Stimulated activated CD8-positive, alpha-beta memory T cell treated with anti-CD3 and anti-CD28 coated beads, Interleukin-15, amount 100 ng/mL, for 4 hours (primary cell): ENCODE measurements around the gene AIDA.
A peak's percentile ranks its signal among the peaks of the same experiment; 100 is the strongest.
"Not testable (repeated sequence)": the region's sequence is repeated elsewhere in the genome, so short reads cannot be mapped to it uniquely, and the experiment has no call there.

ENCODE experiments used
- DNase-seq, 2 donors: peaks; one replicate each; pipeline ENCODE4 v3.0.0-alpha.2; 2020; ENCODE audit warnings: low read depth in 2 of 2

AIDA gene, protein sequence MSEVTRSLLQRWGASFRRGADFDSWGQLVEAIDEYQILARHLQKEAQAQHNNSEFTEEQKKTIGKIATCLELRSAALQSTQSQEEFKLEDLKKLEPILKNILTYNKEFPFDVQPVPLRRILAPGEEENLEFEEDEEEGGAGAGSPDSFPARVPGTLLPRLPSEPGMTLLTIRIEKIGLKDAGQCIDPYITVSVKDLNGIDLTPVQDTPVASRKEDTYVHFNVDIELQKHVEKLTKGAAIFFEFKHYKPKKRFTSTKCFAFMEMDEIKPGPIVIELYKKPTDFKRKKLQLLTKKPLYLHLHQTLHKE

DNA sequence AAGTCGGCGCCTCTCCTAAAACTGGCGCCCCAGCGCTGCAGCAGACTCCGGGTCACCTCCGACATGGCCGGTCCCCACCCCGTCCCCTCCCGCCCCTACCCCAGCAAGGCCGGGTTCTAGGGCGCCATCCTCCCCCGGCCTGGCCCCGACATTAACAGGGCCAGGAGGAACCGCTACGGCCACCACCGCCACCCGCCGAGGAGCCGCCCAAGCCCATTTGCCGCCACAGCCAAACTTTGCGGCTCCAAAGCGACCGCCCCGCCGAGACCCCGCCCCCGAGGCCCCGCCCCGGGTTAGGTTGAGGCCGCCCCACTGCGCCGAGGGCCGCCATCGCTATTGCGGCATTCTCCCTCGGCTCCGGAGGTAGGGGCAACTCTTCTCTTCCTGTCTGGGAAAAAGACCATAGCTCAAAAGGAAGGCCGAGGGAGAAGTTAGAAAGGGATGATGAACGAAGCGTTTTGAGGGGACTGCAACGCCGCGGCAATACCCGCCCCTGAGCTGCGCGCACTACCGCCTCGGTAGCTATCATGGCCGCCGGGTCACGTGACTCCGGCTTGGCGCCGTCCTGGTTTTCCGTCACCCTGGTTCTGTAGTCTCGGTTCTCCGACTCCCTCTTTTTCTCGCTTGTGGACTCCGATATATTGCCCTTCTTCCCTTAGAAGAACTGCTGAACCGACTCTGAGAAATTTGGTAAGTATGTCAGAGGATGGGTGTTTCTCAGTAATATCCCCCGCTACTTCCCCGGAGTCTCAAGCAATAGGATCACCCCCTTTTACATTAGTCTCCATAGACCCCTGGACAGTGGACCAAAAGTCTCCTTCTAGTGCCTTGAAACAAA is at the start of gene AIDA, which contains the start of gene BROX:
TSS of gene AIDA (minus strand) at position 239 of the 838 bp plus-strand sequence. CDS start at position 65, 174 bp downstream.
TSS of gene BROX (plus strand) at position 312 of the 838 bp plus-strand sequence. CDS start 3,136 bp downstream, outside the sequence.
- DNase-seq, result peak; percentile 85 to 90

DNA sequence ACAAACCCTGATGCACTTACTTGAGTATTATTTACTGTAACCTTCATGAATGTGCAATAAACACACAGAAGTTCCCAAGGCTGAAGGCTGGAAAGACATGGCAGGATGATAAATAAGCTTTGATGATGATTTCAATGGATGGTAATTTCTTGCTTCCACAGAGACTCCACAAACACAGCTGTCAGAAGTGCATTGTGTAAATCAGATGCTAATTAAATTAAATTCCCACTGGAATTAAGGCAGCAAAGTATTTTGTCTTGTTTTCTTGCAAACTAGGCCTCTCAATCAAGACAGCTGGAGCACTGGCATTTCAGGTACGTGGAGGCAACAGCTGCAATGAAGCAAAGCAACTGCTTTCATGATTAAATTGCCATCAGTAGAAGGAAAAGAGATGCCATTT is 48.8 kb upstream of the AIDA start:
- no peak for DNase-seq

DNA sequence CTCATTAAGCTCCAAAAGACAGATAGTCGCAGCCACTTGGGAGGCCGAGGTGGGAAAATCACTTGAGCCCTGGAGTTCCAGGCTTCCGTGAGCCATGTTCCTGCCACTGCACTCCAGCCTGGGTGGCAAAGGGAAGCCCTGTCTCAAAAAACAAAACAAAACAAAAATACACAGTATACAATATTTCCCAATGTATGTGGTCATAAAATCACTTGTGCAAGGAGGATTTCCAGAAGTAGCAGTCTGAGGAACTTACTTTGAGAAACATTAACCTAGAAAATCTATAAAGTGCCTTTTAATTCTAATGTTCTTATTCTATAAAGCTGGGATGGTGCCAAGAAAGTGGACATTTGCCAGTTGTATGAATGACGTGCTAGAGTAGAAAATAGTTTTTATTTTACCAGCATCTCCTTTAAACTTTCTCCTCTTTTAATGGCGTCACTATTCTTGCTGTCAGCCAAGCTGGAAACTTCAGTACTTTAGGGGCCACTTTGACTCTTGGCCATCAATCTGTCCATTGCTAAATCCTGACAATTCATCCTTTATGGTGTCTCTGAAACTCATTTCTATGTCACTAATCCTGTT is 47.3 kb upstream of the AIDA start:
- no peak for DNase-seq

DNA sequence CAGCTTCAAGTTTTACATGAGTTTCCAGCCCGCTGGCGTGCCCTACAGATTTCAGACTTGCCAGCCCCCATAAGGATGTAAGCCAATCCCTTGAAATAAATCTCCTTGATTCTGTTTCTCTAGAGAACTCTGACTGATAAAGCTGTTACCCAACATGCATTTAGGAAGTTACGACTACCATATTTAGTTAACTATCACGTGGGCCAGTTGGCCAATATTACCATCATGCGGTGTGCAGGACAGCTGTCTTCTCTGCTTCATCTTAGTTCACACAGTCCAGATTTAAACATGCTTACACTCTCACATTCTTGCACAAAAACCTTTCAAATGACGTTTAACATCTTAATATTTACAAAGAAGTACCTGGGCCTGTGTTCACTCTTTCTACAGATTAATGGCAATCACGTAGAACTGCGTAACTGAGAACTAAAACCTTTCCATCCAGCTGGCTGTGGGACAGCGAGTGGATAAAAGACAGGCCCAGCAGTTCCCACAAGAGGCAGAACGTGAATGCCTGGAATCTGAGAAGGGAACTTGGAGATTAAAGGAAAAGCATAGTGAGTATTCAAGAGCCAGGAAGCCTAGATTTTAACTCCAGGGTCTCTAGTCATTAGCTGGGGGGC is 45.5 kb upstream of the AIDA start:
- no peak for DNase-seq

DNA sequence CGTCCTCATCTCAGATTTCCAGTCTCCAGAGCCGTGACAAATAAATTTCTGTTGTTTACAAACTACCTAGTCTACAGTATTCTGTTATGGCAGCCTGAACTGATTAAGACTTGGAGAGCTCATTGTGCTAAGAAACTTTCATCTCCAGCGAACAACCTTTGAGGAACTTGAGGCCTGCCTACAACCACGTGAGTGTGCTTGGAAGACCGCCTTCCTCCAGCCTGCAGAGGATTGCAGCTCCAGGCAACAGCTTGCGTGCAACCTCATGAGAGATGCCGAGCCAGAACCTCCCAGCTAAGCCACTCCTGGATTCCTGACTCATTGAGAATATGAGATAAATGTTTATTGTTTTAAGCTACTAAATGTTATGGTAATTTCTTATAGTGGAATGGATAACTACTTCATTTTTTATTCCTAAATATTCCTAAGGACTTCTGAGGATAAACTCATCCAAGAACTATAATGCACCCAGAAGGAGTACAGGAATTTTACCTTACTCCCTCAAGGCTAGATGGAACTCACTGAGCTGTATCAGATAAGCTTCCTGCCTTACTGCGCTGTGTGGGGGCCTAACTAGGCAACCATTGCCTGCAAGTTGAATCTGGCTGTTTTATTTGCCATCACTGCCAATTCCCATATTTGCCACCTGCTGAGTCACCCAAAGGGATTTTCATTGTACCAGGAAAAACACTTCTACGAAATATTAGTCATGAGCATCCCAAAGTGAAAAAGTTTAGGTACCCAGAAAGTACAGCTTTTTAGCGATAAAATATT is 42.3 kb upstream of the AIDA start:
- DNase-seq, result no peak

DNA sequence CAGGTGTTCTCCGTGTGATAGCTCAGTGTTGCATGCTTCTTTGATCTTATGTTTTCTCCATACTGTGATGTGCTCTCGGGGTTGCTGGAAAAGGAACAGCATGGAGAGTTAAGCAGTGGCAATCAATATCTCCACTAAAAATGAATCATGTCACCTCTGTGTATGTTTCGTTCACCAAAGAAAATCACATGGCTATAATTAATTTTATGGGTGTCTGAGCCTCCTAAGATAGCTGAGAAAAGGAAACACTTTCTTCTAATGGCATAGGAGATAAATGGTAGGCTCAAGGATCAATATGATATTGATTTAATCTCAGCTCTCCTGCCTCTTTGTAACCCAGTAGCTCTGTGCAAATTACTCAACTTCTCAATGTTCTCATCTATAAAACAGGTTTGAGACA is 39.0 kb upstream of the AIDA start:
- DNase-seq, result no peak

DNA sequence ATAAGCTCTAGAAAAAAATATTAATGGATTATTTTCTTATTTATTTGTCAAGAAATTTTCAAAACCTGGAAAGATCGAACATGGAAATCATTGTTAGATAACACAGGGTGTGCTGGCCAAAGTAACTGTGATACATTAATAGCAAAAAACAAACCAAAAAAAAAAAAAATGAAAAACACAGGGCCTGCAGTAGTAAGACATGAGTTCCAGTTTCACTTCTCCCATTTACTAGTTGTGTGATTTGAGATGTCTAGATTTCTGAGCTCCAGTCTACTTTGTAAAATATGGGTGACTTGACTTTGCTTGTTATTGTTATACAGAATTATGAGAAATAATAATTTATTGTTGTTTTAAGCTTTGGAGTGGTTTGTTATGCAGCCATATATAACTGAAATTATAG is 38.4 kb upstream of the AIDA start:
- no peak for DNase-seq

DNA sequence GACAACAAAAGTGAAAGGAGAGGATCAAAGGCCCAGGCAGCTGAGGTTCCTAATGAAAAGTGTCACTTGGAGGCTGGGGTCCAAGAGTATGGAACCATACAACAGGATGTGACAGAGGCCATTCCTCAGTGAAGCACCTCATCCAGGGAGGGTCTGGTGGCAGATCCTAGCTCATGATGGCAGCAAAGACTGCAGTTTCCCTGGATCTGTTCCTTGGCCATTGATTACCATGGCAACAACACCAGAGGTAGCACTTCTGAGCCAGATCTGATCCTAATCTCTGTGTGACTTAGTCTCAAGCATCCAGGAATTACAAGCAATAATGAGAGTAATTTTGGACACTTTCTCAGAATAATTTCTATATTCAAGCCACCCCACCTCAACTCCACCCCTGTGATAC is 37.6 kb upstream of the AIDA start:
- DNase-seq, result no peak

DNA sequence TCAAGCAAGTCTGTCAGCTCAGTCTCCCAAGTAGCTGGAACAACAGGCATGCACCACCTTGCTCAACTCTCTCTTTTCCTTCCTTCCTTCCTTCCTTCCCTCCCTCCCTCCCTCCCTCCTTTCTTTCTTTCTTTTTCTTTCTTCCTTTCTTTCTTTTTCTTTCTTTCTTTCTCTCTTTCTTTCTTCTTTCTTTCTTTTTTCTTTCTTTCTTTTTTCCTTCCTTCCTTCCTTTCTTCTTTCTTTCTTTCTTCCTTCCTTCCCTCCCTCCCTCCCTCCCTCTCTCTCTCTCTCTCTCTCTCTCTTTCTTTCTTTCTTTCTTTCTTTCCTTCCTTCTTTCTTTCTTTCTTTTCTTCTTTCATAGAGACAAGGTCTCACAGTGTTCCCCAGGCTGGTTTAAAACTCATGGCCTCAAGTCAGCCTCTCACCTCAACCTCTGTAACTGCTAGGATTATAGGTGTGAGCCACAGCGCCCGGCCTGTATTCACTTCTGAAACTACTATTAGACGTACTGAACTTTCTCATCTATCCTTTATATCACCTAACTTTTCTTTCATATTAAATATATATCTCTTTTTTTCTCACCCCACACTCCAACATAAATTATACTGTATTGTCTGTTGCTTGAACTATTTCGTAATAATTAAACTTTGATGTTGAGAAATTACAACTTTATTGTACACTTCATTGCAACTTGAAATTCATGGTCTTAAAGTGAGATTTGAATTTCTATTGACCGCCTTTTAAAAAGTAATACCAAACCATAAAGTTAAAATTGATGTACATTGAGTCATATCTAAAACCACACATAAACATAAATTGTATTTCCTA is 29.6 kb upstream of the AIDA start:
- DNase-seq, result not testable (repeated sequence)

DNA sequence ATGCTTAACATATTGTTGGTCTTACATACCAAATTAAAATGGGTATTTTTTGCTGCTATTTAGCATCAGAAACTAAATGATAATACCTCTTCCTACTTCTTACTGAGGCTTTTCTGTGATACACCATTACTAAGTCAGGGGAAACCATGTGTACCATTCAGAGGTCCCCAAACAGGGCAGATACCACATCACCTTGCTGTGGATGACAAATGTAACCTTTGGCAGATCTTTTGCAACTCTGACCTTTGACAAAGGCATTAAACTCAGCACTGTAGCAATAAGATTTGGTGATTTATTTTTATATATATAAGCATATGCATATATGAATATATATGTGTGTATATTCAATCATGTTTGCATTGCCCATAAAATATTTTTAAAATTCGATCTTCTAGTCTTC is 27.6 kb upstream of the AIDA start:
- no peak for DNase-seq

DNA sequence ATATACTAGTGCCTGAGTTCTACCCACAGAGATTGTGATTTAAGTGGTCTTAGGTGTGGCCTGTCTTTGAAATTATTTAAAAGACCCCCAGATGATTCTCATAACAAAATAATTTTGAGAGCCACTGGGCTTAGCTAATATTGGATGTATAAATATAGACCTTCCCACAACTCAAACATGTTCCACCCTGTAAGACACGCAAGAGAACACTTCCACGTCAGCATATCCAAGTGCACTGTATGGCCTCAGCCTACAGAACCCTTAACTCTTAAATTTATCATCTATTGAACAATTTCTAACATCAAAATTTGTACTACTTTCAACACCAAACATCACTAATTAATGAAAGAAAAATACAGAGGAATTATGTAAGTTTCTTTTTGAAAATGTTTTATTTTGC is 27.2 kb upstream of the AIDA start:
- no peak for DNase-seq

DNA sequence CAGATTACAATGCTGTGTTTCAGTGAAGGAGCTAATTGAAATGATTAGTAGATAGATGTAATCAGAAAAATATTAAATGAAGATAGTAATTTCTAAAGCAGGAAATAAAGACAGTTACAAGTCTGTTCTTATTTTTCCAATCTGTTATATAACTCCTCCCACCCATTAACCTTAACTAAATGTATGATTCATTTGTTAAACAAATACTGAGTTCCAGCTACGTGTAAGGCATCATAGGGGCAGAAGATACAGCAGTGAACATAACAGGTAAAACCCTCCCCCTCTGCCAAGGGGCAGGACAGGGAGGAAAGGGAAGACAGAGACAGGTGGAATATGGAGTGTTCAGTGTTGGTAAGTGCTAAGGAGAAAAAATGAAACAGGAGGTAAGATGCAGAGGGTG is 24.7 kb upstream of the AIDA start, which contains the start of gene FAM177B:
TSS of gene FAM177B (plus strand) at position 231 of the 400 bp plus-strand sequence. CDS start 9,344 bp downstream, outside the sequence.
- DNase-seq, result no peak

DNA sequence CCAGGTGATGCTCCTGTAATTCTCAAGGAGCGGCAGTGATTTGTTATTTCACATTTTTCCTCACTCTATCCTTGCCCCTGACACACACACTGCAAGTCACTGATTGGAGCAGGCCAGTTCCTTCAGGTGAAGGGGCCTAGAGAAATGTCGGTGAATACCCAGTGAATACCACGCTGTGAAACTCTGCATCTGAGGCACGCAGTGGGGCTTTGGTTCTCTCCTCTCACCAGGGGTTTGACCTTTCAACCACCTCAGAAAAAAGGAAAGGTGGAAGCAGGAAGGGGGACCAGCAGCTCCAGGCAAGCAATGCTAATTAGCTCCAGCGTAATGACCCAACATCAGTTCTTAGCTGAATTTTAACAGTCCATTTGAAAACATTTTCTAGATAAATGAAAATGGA is 24.2 kb upstream of the AIDA start:
- DNase-seq, result no peak

DNA sequence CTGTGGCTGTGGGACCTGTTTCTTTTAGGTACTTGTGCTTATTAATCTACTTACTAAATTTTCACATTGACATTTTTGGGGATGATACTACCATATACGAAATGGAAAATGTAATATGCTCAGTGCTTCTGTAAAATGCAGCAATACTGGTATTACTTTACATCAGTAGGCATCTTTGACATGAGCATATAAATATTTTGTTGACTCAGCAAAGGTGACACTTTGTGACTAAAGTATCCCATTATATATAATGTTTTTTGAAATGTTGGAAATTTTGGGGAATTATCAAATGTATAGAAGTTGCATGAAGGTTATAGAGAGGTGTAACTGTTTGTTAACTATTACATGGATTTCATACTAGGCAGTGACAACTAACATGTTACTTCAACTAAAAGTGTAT is 22.4 kb upstream of the AIDA start:
- DNase-seq, result no peak

DNA sequence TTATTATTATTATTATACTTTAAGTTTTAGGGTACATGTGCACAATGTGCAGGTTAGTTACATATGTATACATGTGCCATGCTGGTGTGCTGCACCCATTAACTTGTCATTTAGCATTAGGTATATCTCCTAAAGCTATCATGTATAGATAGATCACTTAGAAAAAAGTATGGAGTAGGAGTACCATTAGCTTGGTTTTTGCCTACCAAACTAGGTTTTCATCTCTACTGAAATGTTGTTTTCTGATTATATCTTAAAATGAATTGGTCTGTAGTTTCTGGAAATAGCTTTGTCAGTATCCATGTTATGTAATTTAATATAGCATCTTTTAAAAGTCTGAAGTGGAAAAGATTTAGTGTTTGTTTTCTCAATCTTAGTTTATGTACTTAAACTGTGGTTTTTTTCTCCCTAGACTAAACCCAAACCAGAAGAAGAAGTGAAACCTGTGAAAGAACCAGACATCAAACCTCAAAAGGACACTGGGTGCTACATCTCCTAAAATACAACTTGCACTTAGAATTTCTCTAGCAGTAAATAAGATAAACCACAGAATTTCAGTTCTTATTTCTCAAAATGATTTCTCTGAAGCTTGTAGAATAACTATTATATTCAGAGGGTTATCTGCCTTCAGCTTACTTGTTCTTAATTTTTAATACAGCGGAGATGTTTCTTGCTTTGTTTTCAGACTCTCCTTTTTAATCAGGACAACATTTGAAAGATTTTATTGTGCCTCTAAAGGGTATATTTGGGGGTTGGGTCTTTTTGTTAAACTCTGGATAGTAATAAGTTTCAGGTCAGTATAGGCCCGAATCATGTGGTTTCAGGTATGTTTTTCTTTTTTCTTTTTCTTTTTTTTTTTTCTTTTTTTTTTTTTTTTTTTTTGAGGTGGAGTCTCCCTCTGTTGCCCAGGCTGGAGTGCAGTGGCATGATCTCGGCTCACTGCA is 20.2 kb upstream of the AIDA start:
- DNase-seq, result no peak

DNA sequence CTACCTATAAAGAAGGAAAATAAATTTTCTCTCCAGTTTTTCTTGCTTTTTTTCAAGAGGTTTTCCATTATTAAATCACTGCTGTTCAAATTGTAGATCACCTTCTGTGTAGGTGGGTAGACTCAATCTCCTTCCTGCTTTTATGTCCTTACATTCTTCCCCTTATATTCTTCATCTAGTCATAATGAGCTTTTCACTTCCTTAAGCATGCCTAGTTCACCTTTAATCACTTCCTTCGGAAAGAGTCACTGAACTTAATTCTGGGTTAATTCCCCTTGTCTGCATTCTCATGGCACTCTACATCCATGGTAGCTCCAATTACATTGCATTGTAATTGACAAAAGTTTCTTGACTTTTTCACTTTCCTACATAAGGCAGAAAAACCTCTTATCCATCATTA is 18.6 kb upstream of the AIDA start:
- no peak for DNase-seq

DNA sequence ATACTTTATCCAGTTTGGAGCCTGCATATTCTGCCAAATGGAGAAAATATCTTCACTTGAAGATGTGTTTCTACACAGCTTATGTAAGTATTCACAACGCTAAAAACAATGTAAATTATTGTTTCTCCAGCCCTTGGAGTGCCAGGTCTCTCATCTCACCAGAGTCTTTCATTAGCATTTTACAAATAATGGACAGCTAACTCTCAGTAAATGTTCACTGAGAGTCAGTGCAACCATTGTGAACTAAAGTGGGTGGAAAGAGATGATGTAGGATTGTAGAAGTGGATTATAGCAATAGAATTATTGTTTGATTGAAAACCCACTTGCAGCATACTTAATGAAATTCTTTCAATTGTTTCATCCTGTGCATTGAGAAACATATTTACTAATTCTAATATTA is 16.5 kb upstream of the AIDA start:
- DNase-seq, result no peak

DNA sequence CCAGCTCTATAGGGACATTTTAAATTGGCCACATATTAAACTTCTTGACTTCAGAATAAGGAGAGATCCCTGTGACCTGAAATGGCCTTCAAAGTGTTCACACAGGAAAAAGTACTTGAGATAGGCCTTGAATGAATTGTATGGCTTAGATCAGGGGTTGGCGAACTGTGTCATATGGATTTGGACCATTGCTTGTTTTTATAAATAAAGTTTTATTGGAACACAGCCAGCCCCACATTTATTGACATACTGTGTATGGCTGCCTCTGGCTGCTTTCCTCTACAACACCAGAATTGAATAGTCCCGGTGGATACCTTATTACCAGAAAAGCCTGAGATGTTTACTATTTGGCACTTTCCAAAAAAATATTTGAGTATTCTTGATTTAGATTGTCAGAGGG is 4.1 kb upstream of the AIDA start:
- DNase-seq, result no peak
